SU-DHL-6 (cell line): ENCODE measurements around the gene NOSIP.

Experiments used
- H2AFZ ChIP-seq: fragments of 200-600 bp; sonication (generic); 2 replicates; pipeline ENCODE4 v1.6.1; 2014; ENCODE audit warnings: low read depth, mild to moderate bottlenecking, moderate library complexity, mixed read lengths, antibody characterized with exemption, low read length; ENCODE audit not compliant: severe bottlenecking
- H3F3A ChIP-seq: fragments of 200-600 bp; shearing (Covaris generic); 2 replicates; pipeline ENCODE4 v1.6.0; 2016; ENCODE audit warnings: antibody characterized with exemption, mild to moderate bottlenecking; ENCODE audit not compliant: insufficient read depth
- H3K27ac ChIP-seq: fragments of 200-600 bp; sonication (generic); 2 replicates; pipeline ENCODE4 v1.5.1; 2016; ENCODE audit warnings: low read depth, mild to moderate bottlenecking, low read length, moderate library complexity, mixed read lengths
- H3K27me3 ChIP-seq: fragments of 200-600 bp; sonication (generic), shearing (Covaris generic); 2 replicates; pipeline ENCODE4 v1.6.0; 2014; ENCODE audit warnings: mild to moderate bottlenecking, low read length
- H3K36me3 ChIP-seq: fragments of 200-600 bp; sonication (generic); 2 replicates; pipeline ENCODE4 v1.6.1; 2014; ENCODE audit warnings: mild to moderate bottlenecking, low read length, mixed read lengths
- H3K4me2 ChIP-seq: fragments of 300-600, 200-600 bp; shearing (Covaris generic), sonication (generic); 2 replicates; pipeline ENCODE4 v1.6.0; 2014; ENCODE audit warnings: low read length, low read depth, mild to moderate bottlenecking; ENCODE audit not compliant: poor library complexity, severe bottlenecking
- H3K4me3 ChIP-seq: fragments of 200-600 bp; sonication (generic); 2 replicates; pipeline ENCODE4 v1.5.1; 2014; ENCODE audit warnings: antibody characterized with exemption, low read length, mild to moderate bottlenecking, mixed read lengths; ENCODE audit not compliant: insufficient read depth, poor library complexity, severe bottlenecking
- H3K79me2 ChIP-seq: fragments of 200-600 bp; sonication (generic); 2 replicates; pipeline ENCODE4 v1.6.1; 2014; ENCODE audit warnings: mild to moderate bottlenecking, low read length, moderate library complexity; ENCODE audit not compliant: insufficient read depth
- H3K9ac ChIP-seq: fragments of 200-600 bp; sonication (generic); 2 replicates; pipeline ENCODE4 v1.7.0; 2014; ENCODE audit warnings: mild to moderate bottlenecking, low read length
- H3K9me2 ChIP-seq: fragments of 200-600 bp; sonication (generic); replicated peaks from 2 replicates; pipeline ENCODE4 v1.6.1; 2014; ENCODE audit warnings: low read length; ENCODE audit not compliant: insufficient read depth
- H3K9me3 ChIP-seq: fragments of 200-600 bp; sonication (generic); 2 replicates; pipeline ENCODE4 v1.6.1; 2014; ENCODE audit warnings: low read length, mixed read lengths; ENCODE audit not compliant: insufficient read depth
- H4K20me1 ChIP-seq: fragments of 200-600 bp; sonication (generic); 2 replicates; pipeline ENCODE4 v1.6.1; 2014; ENCODE audit warnings: low read depth, mild to moderate bottlenecking, antibody characterized with exemption, low read length, moderate library complexity, mixed read lengths
- EZH2phosphoT487 ChIP-seq: fragments of 200-600 bp; sonication (generic), shearing (Covaris generic); conservative IDR thresholded peaks from 2 replicates; pipeline ENCODE4 v1.6.1; 2018; ENCODE audit warnings: mild to moderate bottlenecking, antibody characterized with exemption, low read length, moderate library complexity, mixed read lengths
- TF ChIP-seq, protein P1 (sequence below): fragments of 200-600 bp; sonication (generic); IDR thresholded peaks from one replicate; pipeline ENCODE4 v1.5.1; 2017; ENCODE audit warnings: antibody characterized with exemption, mild to moderate bottlenecking, low read length, moderate library complexity; ENCODE audit not compliant: insufficient read depth, poor library complexity, severe bottlenecking

The NOSIP gene

DNA sequence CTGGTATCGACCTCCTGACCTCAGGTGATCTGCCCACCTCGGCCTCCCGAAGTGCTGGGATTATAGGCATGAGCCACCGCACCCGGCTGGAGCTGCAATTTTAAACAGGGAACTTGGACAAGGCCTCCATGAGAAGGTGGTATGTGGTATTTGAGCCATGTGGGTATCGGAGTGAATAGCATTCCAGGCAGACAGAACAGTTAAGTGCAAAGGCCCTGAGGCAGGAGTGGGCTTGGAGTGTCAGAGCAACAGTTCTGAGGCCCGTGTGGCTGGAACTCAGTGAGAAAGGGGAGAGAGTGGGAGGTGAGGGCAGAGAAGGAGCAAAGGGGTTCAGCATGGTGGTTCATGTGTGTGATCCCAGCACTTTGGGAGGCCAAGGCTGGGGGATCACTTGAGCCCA lies 49.6 kb downstream of the NOSIP start:
- H4K20me1 ChIP-seq: no peaks in the 10 kb centered on the region
- no peaks in the 10 kb centered on the region for H3F3A ChIP-seq
- TF ChIP-seq, protein P1, sequence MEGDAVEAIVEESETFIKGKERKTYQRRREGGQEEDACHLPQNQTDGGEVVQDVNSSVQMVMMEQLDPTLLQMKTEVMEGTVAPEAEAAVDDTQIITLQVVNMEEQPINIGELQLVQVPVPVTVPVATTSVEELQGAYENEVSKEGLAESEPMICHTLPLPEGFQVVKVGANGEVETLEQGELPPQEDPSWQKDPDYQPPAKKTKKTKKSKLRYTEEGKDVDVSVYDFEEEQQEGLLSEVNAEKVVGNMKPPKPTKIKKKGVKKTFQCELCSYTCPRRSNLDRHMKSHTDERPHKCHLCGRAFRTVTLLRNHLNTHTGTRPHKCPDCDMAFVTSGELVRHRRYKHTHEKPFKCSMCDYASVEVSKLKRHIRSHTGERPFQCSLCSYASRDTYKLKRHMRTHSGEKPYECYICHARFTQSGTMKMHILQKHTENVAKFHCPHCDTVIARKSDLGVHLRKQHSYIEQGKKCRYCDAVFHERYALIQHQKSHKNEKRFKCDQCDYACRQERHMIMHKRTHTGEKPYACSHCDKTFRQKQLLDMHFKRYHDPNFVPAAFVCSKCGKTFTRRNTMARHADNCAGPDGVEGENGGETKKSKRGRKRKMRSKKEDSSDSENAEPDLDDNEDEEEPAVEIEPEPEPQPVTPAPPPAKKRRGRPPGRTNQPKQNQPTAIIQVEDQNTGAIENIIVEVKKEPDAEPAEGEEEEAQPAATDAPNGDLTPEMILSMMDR: no peak
- TF ChIP-seq EZH2phosphoT487: no peak
- no peaks in the 10 kb centered on the region for H3K36me3 ChIP-seq
- no peaks in the 10 kb centered on the region for H3K27me3 ChIP-seq
- no peak overlapping the region for H3K4me3 ChIP-seq
- no peaks in the 10 kb centered on the region for H3K79me2 ChIP-seq
- no peaks in the 10 kb centered on the region for H3K9me2 ChIP-seq
- H3K9me3 ChIP-seq: no peaks in the 10 kb centered on the region
- no peak overlapping the region for H2AFZ ChIP-seq
- no peak overlapping the region for H3K27ac ChIP-seq
- H3K4me2 ChIP-seq: no peak overlapping the region
- H3K9ac ChIP-seq: no peak overlapping the region

DNA sequence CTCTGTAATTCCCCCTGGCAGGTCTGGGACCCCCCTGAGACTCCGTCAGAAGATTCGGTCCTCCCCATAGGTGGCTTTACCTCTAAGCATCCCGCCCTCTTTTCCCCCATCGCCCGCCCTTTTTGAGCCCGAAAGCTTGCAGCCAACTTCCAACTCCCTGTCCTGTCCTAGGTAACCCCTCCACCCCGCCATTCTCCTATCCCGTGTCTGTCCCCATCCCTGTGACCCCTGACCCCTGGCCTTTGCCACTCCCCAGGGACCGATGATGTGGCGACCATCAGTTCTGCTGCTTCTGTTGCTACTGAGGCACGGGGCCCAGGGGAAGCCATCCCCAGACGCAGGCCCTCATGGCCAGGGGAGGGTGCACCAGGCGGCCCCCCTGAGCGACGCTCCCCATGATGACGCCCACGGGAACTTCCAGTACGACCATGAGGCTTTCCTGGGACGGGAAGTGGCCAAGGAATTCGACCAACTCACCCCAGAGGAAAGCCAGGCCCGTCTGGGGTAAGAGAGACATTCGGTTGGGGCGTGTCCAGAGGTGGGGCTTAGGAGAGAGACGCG lies 52.1 kb downstream of the NOSIP start:
- H3K27ac ChIP-seq: no peak overlapping the region
- TF ChIP-seq, protein P1: no peak
- TF ChIP-seq EZH2phosphoT487: no peak
- H3K36me3 ChIP-seq: no peaks in the 10 kb centered on the region
- H3K4me3 ChIP-seq: no peak overlapping the region
- no peaks in the 10 kb centered on the region for H3K79me2 ChIP-seq
- H3K4me2 ChIP-seq: no peak overlapping the region
- H3K27me3 ChIP-seq: no peaks in the 10 kb centered on the region
- no peaks in the 10 kb centered on the region for H3K9me3 ChIP-seq
- no peak overlapping the region for H2AFZ ChIP-seq
- H3F3A ChIP-seq: no peaks in the 10 kb centered on the region
- H4K20me1 ChIP-seq: no peaks in the 10 kb centered on the region
- H3K9me2 ChIP-seq: no peaks in the 10 kb centered on the region
- no peak overlapping the region for H3K9ac ChIP-seq

DNA sequence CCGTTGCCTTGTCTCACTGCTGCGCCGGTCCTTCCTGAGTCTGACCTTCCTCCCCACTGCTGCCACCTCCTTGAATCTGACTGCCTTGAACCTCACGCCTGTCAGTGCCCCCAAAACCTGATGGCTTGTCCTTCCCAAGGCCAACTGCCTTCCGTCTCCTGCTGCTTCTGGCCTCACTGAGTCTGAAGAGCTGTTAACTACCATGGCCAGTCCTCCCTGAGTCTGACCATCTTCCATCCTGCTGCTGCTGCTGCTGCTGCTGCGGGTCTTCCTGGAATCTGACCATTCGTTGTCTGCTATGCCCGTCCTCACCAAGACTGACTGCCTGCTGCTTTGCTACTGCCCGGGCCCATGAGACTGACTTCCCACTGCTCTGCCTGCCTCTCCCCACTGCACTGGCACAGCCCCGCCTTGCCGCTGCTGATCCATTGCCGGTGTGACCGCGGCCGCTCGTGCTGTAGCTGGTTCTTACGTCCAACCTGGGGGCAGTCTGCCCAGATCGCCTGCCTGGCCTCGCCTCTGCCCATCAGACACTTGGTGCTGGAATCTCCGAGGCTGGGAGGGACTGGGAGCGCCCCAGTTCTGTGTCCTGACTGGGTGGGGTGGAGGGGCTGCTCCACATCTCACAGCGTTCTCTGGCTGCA lies 55.4 kb downstream of the NOSIP start:
- Histone ChIP-seq H3K4me2 (no peak overlapping the region), H2AFZ (no peak overlapping the region), H3K9me3 (no peaks in the 10 kb centered on the region)

More for the DNA sequence above, 55.4 kb downstream of the NOSIP start:
- Histone ChIP-seq H3K27ac (no peak overlapping the region), H3K9me2 (no peaks in the 10 kb centered on the region), H4K20me1 (no peaks in the 10 kb centered on the region), H3K4me3 (no peak overlapping the region), H3K79me2 (no peaks in the 10 kb centered on the region), H3K9ac (no peak overlapping the region), H3K27me3 (no peaks in the 10 kb centered on the region), H3K36me3 (no peaks in the 10 kb centered on the region), H3F3A (no peaks in the 10 kb centered on the region)
- TF ChIP-seq, protein P1: no peak
- no peak for TF ChIP-seq EZH2phosphoT487
